Naive thymus-derived CD4-positive, alpha-beta T cell (primary cell): ENCODE measurements around the gene PIGL. TPM values are rescaled to one million over a fixed set of nuclear protein-coding genes. Genes with fewer than 3 reads are reported as not detected.
A peak's percentile ranks its signal among the peaks of the same experiment; 100 is the strongest.

ENCODE experiments used
- ATAC-seq: fragments of 150-1000 bp; cut with Tn5 transposase; 2 replicates; pipeline ENCODE4 v1.10.0; 2021; ENCODE audit warnings: mild to moderate bottlenecking, moderate library complexity
- CTCF ChIA-PET: fragments of 350-600 bp; sonication (Branson Sonifier 250); formaldehyde crosslinking; loops from one replicate; lab custom pipeline; 2021; ENCODE audit warnings: antibody characterized with exemption; lab: Charles Lee
- POLR2A ChIA-PET: fragments of 350-600 bp; sonication (Branson Sonifier 250); formaldehyde crosslinking; loops from one replicate; lab custom pipeline; 2021; ENCODE audit warnings: antibody characterized with exemption, inconsistent platforms; lab: Charles Lee
- DNase-seq, 9 donors: peaks; one replicate each; pipeline versions ENCODE4 v3.0.0 to v3.0.0-alpha.2; 2020 to 2022; ENCODE audit warnings: mixed read lengths in 1 of 9
- H3K27ac ChIP-seq: one replicate; pipeline ENCODE4 v1.7.0; 2013; ENCODE audit warnings: mild to moderate bottlenecking, low read depth, low read length, moderate library complexity
- H3K27me3 ChIP-seq, 2 donors: one replicate each; pipeline ENCODE4 v1.7.0; 2013; ENCODE audit warnings: low read length in 2 of 2, mild to moderate bottlenecking in 2 of 2, moderate library complexity in 2 of 2; ENCODE audit not compliant: control insufficient read depth in 2 of 2, insufficient read depth in 2 of 2
- H3K36me3 ChIP-seq, 3 experiments: 1 replicate in 2 of 3; 2 replicates in 1 of 3; pipeline ENCODE4 v1.7.0; 2013; ENCODE audit warnings: low read length in 3 of 3, mild to moderate bottlenecking in 3 of 3, moderate library complexity in 1 of 3; ENCODE audit not compliant: insufficient read depth in 3 of 3, control insufficient read depth in 2 of 3
- H3K4me1 ChIP-seq, 2 donors: one replicate each; pipeline ENCODE4 v1.7.0; 2013; ENCODE audit warnings: low read length in 2 of 2, mild to moderate bottlenecking in 2 of 2, moderate library complexity in 1 of 2; ENCODE audit not compliant: control insufficient read depth in 2 of 2, insufficient read depth in 2 of 2
- H3K4me3 ChIP-seq: 2 replicates; pipeline ENCODE4 v1.7.0; 2013; ENCODE audit warnings: mild to moderate bottlenecking, low read length
- H3K9me3 ChIP-seq, 3 experiments: 1 replicate in 2 of 3; 2 replicates in 1 of 3; pipeline ENCODE4 v1.7.0; 2013; ENCODE audit warnings: low read length in 3 of 3; ENCODE audit not compliant: control insufficient read depth in 2 of 3
- H3K27ac Mint-ChIP-seq, 9 donors: one replicate each; pipeline ENCODE4 v1.8.0; 2020 to 2022; ENCODE audit warnings: mixed read lengths in 9 of 9, mild to moderate bottlenecking in 8 of 9, moderate library complexity in 5 of 9, inconsistent platforms in 2 of 9
- H3K27me3 Mint-ChIP-seq, 5 donors: one replicate each; pipeline ENCODE4 v1.8.0; 2021 to 2022; ENCODE audit warnings: mixed read lengths in 5 of 5, mild to moderate bottlenecking in 1 of 5
- H3K36me3 Mint-ChIP-seq, 5 donors: one replicate each; pipeline ENCODE4 v1.8.0; 2020 to 2022; ENCODE audit warnings: mixed read lengths in 5 of 5, mild to moderate bottlenecking in 3 of 5, inconsistent platforms in 1 of 5
- H3K4me1 Mint-ChIP-seq, 7 donors: one replicate each; pipeline ENCODE4 v1.8.0; 2020 to 2022; ENCODE audit warnings: mixed read lengths in 7 of 7, mild to moderate bottlenecking in 3 of 7, inconsistent platforms in 1 of 7
- H3K4me3 Mint-ChIP-seq, 10 donors: one replicate each; pipeline ENCODE4 v1.8.0; 2020 to 2022; ENCODE audit warnings: mild to moderate bottlenecking in 10 of 10, mixed read lengths in 10 of 10, moderate library complexity in 6 of 10, inconsistent platforms in 2 of 10
- H3K9me3 Mint-ChIP-seq, 11 donors: one replicate each; pipeline ENCODE4 v1.8.0; 2020 to 2022; ENCODE audit warnings: mixed read lengths in 11 of 11, mild to moderate bottlenecking in 4 of 11, inconsistent platforms in 1 of 11, moderate library complexity in 1 of 11
- intact Hi-C, 2 donors: fragments of 100-400 bp; cut with micrococcal nuclease; formaldehyde crosslinking; loops; one replicate each; pipeline ENCODE4 v1.15.1; 2023
- polyA plus RNA-seq, 2 donors: library from polyadenylated mRNA; unstranded; fragments of 300-500 nt; fragmentation: Illumina TruSeq; gene quantifications; one replicate each; pipeline ENCODE4 v1.2.3, GENCODE V29; 2021
- total RNA-seq, 6 experiments: library from RNA in 5 of 6; stranded (reverse) in 5 of 6; gene quantifications; 1 replicate in 5 of 6; 2 replicates in 1 of 6; pipeline ENCODE4 v1.2.3 and lab custom pipeline; 2021 to 2026

The PIGL gene
- total and polyA plus RNA-seq, 7 experiments from 2014 or later, result 12.3 to 82.5 (median 73.2) TPM

- Mint-ChIP-seq H3K4me1 (peaks cover 33 to 63% (median 53%) of the 10 kb centered on the region in 7 donors), H3K27ac (peak overlapping the region in 3 of 9 donors; percentile 76 to 97 (median 96)), H3K9me3 (peaks cover 0 to 3% (median 0%) of the 10 kb centered on the region in 11 donors), H3K4me3 (no peak overlapping the region), H3K27me3 (no peaks in the 10 kb centered on the region), H3K36me3 (peaks cover 7 to 22% (median 14%) of the 10 kb centered on the region in 5 donors)
- ChIA-PET POLR2A (interaction anchor here (0.6 to 0.7 kb wide), 2 partner anchors 66 to 69 kb away, joined by 3 read pairs; partner anchors contain the start of gene NCOR1), CTCF (interaction anchor here (0.7 kb wide), 1 partner anchor 306 kb away, joined by 3 read pairs; no protein-coding TSS in a partner anchor)
- no peaks in the 10 kb centered on the region for H3K27me3 ChIP-seq
- H3K36me3 ChIP-seq, result peaks cover 0 to 4% (median 0%) of the 10 kb centered on the region in 3 experiments
- no peak overlapping the region for H3K4me3 ChIP-seq
- DNase-seq (no peak), ATAC-seq (no peak)
- intact Hi-C loops, result loop anchor here in 1 of 2 donors (10.0 kb wide), 1 partner anchor 131 kb away; the partner anchor contains the start of gene TRPV2
- H3K9me3 ChIP-seq, result no peaks in the 10 kb centered on the region
- H3K27ac ChIP-seq, result no peak overlapping the region
- peaks cover 31 to 41% of the 10 kb centered on the region in 2 donors for H3K4me1 ChIP-seq
These were observed 66.7 kb downstream of the PIGL start for GRCh38 chr17:16283705-16284104.

GRCh38 chr17:16285646-16286008 lies 68.6 kb downstream of the PIGL start:
- ChIA-PET CTCF (interaction anchor here (0.6 to 1.4 kb wide), 6 partner anchors 8 to 468 kb away, joined by 3 to 7 read pairs (median 3); partner anchors contain the start of gene CENPV), POLR2A (interaction anchor here (0.5 to 1.7 kb wide), 8 partner anchors 14 to 1699 kb away, joined by 3 to 10 read pairs (median 6); partner anchors contain the start of genes CENPV, NCOR1, PIGL and UBB)
- ATAC-seq, result no peak
- H3K4me3 Mint-ChIP-seq, result peak overlapping the region; percentile 71 to 85 (median 80)
- H3K9me3 ChIP-seq, result no peaks in the 10 kb centered on the region
- no peaks in the 10 kb centered on the region for H3K36me3 ChIP-seq
- H3K9me3 Mint-ChIP-seq, result no peaks in the 10 kb centered on the region
- no peaks in the 10 kb centered on the region for H3K27me3 ChIP-seq
- H3K4me1 ChIP-seq, result peaks cover 36 to 50% of the 10 kb centered on the region in 2 donors
- peak overlapping the region; percentile 53 for H3K4me3 ChIP-seq
- no peak for DNase-seq
- H3K36me3 Mint-ChIP-seq, result peaks cover 0 to 12% (median 7%) of the 10 kb centered on the region in 5 donors
- no peaks in the 10 kb centered on the region for H3K27me3 Mint-ChIP-seq
- intact Hi-C loops, result loop anchor here (1.0 to 10.0 kb wide), 10 partner anchors 10 to 252 kb away; partner anchors contain the start of genes PIGL (in 2 of the 2) and TRPV2 (in 2 of the 2)
- H3K27ac Mint-ChIP-seq, result peak overlapping the region; percentile 93 to 99 (median 97)
- H3K4me1 Mint-ChIP-seq, result peaks cover 40 to 65% (median 60%) of the 10 kb centered on the region in 7 donors
- peak overlapping the region; percentile 81 for H3K27ac ChIP-seq

- CTCF ChIA-PET, result interaction anchor here (0.8 to 1.4 kb wide), 5 partner anchors 9 to 67 kb away, joined by 3 to 7 read pairs (median 3); partner anchors contain the start of gene CENPV
- H3K4me1 ChIP-seq, result peaks cover 36 to 50% of the 10 kb centered on the region in 2 donors
These were observed 69.3 kb downstream of the PIGL start for GRCh38 chr17:16286009-16286946.

GRCh38 chr17:16286947-16287562 lies 70.0 kb downstream of the PIGL start:
- Histone ChIP-seq H3K27me3 (no peaks in the 10 kb centered on the region), H3K4me3 (peak overlapping the region; percentile 53), H3K36me3 (no peaks in the 10 kb centered on the region), H3K9me3 (no peaks in the 10 kb centered on the region), H3K27ac (peak overlapping the region; percentile 81), H3K4me1 (peaks cover 36 to 50% of the 10 kb centered on the region in 2 donors)
- POLR2A ChIA-PET, result interaction anchor here (0.9 to 1.4 kb wide), 3 partner anchors 16 to 26 kb away, joined by 3 to 8 read pairs (median 3); no protein-coding TSS in a partner anchor
- Mint-ChIP-seq H3K27me3 (no peaks in the 10 kb centered on the region), H3K36me3 (peaks cover 0 to 15% (median 7%) of the 10 kb centered on the region in 5 donors), H3K4me3 (peak overlapping the region; percentile 71 to 85 (median 80)), H3K27ac (peak overlapping the region; percentile 93 to 99 (median 97)), H3K4me1 (peaks cover 43 to 64% (median 58%) of the 10 kb centered on the region in 7 donors), H3K9me3 (no peaks in the 10 kb centered on the region)
- CTCF ChIA-PET, result interaction anchor here (1.0 kb wide), 1 partner anchor 249 kb away, joined by 6 read pairs; no protein-coding TSS in a partner anchor
- DNase-seq (no peak), ATAC-seq (no peak)
- intact Hi-C loops, result loop anchor here (1.0 to 10.0 kb wide), 11 partner anchors 8 to 250 kb away; partner anchors contain the start of genes PIGL (in 2 of the 2) and TRPV2 (in 2 of the 2)

More at GRCh38 chr17:16286009-16286946, 69.3 kb downstream of the PIGL start:
- Histone ChIP-seq H3K27me3 (no peaks in the 10 kb centered on the region), H3K27ac (peak overlapping the region; percentile 81), H3K9me3 (no peaks in the 10 kb centered on the region), H3K4me3 (peak overlapping the region; percentile 53), H3K36me3 (no peaks in the 10 kb centered on the region)
- Mint-ChIP-seq H3K36me3 (peaks cover 0 to 15% (median 7%) of the 10 kb centered on the region in 5 donors), H3K4me1 (peaks cover 41 to 67% (median 61%) of the 10 kb centered on the region in 7 donors), H3K9me3 (no peaks in the 10 kb centered on the region), H3K27me3 (no peaks in the 10 kb centered on the region), H3K4me3 (peak overlapping the region; percentile 71 to 85 (median 80)), H3K27ac (peak overlapping the region; percentile 93 to 99 (median 97))
- peak; percentile 41 to 76 (median 72) for DNase-seq
- POLR2A ChIA-PET, result interaction anchor here (0.6 to 1.7 kb wide), 9 partner anchors 13 to 1698 kb away, joined by 3 to 10 read pairs (median 6); partner anchors contain the start of genes CENPV, NCOR1, PIGL and UBB
- intact Hi-C loops, result loop anchor here (1.0 to 10.0 kb wide), 10 partner anchors 9 to 251 kb away; partner anchors contain the start of genes PIGL (in 2 of the 2) and TRPV2 (in 2 of the 2)
- ATAC-seq, result peak; percentile 95

- ChIA-PET CTCF (interaction anchor here (1.0 kb wide), 1 partner anchor 249 kb away, joined by 6 read pairs; no protein-coding TSS in a partner anchor), POLR2A (interaction anchor here (0.9 to 1.2 kb wide), 2 partner anchors 15 to 18 kb away, joined by 3 read pairs; no protein-coding TSS in a partner anchor)
- Histone ChIP-seq H3K27me3 (no peaks in the 10 kb centered on the region), H3K4me1 (peaks cover 36 to 50% of the 10 kb centered on the region in 2 donors), H3K4me3 (peak overlapping the region; percentile 53), H3K36me3 (no peaks in the 10 kb centered on the region), H3K9me3 (no peaks in the 10 kb centered on the region), H3K27ac (peak overlapping the region; percentile 81)
- peak in 5 of 9 donors; percentile 12 to 31 (median 25) for DNase-seq
- peak overlapping the region; percentile 46 to 85 (median 78) for H3K4me3 Mint-ChIP-seq
- peaks cover 0 to 16% (median 7%) of the 10 kb centered on the region in 5 donors for H3K36me3 Mint-ChIP-seq
- intact Hi-C loops, result loop anchor here (1.0 to 10.0 kb wide), 7 partner anchors 19 to 250 kb away; partner anchors contain the start of genes TRPV2 (in 2 of the 2) and PIGL (in 1 of the 2)
- ATAC-seq, result peak; percentile 14
- no peaks in the 10 kb centered on the region for H3K27me3 Mint-ChIP-seq
- H3K4me1 Mint-ChIP-seq, result peaks cover 45 to 69% (median 60%) of the 10 kb centered on the region in 7 donors
- H3K27ac Mint-ChIP-seq, result peak overlapping the region; percentile 93 to 99 (median 97)
- no peaks in the 10 kb centered on the region for H3K9me3 Mint-ChIP-seq
These were observed 70.6 kb downstream of the PIGL start for GRCh38 chr17:16287563-16288027.
